Common myeloid progenitor, CD34-positive (primary cell): Measurements from ENCODE around the gene SLC22A7.
A peak's percentile ranks its signal among the peaks of the same experiment; 100 is the strongest.

Source experiments
- CTCF ChIA-PET: fragments of 350-600 bp; sonication (Branson Sonifier 250); formaldehyde crosslinking; loops from one replicate; lab custom pipeline; 2021; ENCODE audit warnings: antibody characterized with exemption; lab: Charles Lee
- POLR2A ChIA-PET: fragments of 350-600 bp; sonication (Branson Sonifier 250); formaldehyde crosslinking; loops from one replicate; lab custom pipeline; 2021; ENCODE audit warnings: antibody characterized with exemption; lab: Charles Lee
- DNase-seq, 3 donors: peaks; one replicate each; pipeline versions ENCODE4 v3.0.0 to v3.0.0-alpha.2; 2013
- H3K27ac ChIP-seq, 2 experiments: 1 replicate in 1 of 2; 2 replicates in 1 of 2; pipeline ENCODE4 v1.7.0; 2013; ENCODE audit warnings: inconsistent platforms in 2 of 2, low read length in 2 of 2, mild to moderate bottlenecking in 2 of 2, low read depth in 1 of 2, moderate library complexity in 1 of 2; ENCODE audit not compliant: severe bottlenecking in 2 of 2, insufficient read depth in 1 of 2, poor library complexity in 1 of 2
- H3K27me3 ChIP-seq, 5 experiments: replicated peaks in 2 of 5; 1 replicate in 3 of 5; 2 replicates in 2 of 5; pipeline versions ENCODE4 v1.6.1 to v1.7.0; 2013; ENCODE audit warnings: low read length in 4 of 5, mild to moderate bottlenecking in 2 of 5, moderate library complexity in 2 of 5, inconsistent platforms in 1 of 5; ENCODE audit not compliant: insufficient read depth in 5 of 5, control insufficient read depth in 4 of 5
- H3K36me3 ChIP-seq, 4 experiments: 1 replicate in 2 of 4; 2 replicates in 2 of 4; pipeline versions ENCODE4 v1.6.1 to v1.7.0; 2013; ENCODE audit warnings: low read length in 3 of 4, control low read depth in 1 of 4, mild to moderate bottlenecking in 1 of 4; ENCODE audit not compliant: control insufficient read depth in 4 of 4, insufficient read depth in 4 of 4
- H3K4me1 ChIP-seq, 4 experiments: 1 replicate in 3 of 4; 2 replicates in 1 of 4; pipeline versions ENCODE4 v1.6.1 to v1.7.1; 2013; ENCODE audit warnings: low read length in 3 of 4, mild to moderate bottlenecking in 3 of 4, control low read depth in 1 of 4, inconsistent platforms in 1 of 4, moderate library complexity in 1 of 4; ENCODE audit not compliant: control insufficient read depth in 4 of 4, insufficient read depth in 4 of 4; ENCODE audit errors: control extremely low read depth in 1 of 4
- H3K4me3 ChIP-seq, 7 experiments: 1 replicate in 4 of 7; 2 replicates in 3 of 7; pipeline versions ENCODE4 v1.5.1 to v1.7.0; 2013; ENCODE audit warnings: mild to moderate bottlenecking in 7 of 7, low read length in 6 of 7, moderate library complexity in 6 of 7, inconsistent platforms in 2 of 7, low read depth in 2 of 7, control low read depth in 1 of 7; ENCODE audit not compliant: insufficient read depth in 4 of 7, control insufficient read depth in 1 of 7; ENCODE audit errors: extremely low read depth in 1 of 7
- H3K9me3 ChIP-seq, 5 experiments: 1 replicate in 4 of 5; 2 replicates in 1 of 5; pipeline versions ENCODE4 v1.6.1 to v1.7.1; 2013; ENCODE audit warnings: low read length in 4 of 5, mild to moderate bottlenecking in 2 of 5, inconsistent platforms in 1 of 5, low read depth in 1 of 5, moderate library complexity in 1 of 5; ENCODE audit not compliant: control insufficient read depth in 4 of 5, insufficient read depth in 2 of 5; ENCODE audit errors: control extremely low read depth in 1 of 5
- WGBS: methylation state at CpG from one replicate; pipeline ENCODE4 v1.1.5; 2013; ENCODE audit not compliant: insufficient coverage; 5-methylcytosine and 5-hydroxymethylcytosine counted together

The SLC22A7 gene

DNA sequence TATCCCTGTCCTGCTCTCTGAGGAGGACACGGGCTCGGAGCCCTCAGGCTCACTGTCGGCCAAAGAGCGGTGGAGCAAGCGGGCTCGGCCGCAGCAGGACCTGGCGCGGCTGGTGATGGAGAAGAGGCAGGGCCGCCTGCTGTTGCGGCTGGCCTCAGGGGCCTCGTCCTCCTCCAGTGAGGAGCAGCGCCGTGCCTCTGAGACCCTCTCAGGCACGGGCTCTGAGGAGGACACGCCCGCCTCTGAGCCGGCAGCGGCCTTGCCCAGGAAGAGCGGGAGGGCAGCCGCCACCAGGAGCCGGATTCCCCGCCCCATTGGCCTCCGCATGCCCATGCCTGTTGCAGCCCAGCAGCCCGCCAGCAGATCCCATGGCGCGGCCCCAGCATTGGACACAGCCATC lies 14.2 kb upstream of the SLC22A7 start:
- no peaks in the 10 kb centered on the region for H3K36me3 ChIP-seq
- no peak overlapping the region for H3K4me3 ChIP-seq
- WGBS, result 93% methylated on average over 27 of the region's 27 CpGs
- no peaks in the 10 kb centered on the region for H3K9me3 ChIP-seq
- peaks cover 0 to 79% (median 13%) of the 10 kb centered on the region in 5 experiments for H3K27me3 ChIP-seq
- H3K4me1 ChIP-seq, result peaks cover 0 to 7% (median 4%) of the 10 kb centered on the region in 4 experiments
- H3K27ac ChIP-seq, result no peak overlapping the region
- CTCF ChIA-PET, result no interaction called here
- no peak for DNase-seq
- POLR2A ChIA-PET, result no interaction called here

DNA sequence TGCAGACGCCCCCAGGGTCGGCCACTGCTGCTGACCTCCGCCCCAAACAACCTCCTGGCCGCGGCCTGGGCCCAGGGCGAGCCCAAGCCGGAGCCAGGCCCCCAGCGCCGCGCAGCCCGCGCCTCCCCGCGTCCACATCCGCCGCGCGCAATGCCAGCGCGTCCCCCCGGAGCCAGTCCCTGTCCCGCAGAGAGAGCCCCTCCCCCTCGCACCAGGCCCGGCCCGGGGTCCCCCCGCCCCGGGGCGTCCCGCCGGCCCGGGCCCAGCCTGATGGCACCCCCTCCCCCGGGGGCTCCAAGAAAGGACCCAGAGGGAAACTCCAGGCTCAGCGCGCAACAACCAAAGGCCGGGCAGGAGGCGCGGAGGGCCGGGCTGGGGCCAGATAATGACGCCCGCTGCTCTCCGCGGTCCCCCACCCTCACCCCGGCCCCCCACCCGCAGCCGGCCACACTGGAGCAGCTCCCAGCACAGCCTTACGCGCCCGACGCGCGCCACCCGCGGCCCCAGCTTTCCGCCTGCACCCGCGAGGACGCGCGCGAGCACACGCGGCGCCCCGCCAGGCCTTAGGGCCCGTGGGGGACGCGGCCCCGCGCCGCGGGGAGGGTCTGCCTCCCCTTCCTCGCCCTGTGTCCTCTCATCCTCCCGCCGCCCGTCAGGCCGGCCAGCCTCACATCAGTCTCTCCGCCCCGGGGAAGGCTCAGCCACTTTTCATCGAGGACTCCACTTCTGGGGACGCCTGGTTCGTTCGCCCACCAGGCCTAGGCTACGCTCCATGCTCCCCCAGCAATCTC lies 12.9 kb upstream of the SLC22A7 start:
- Histone ChIP-seq H3K4me1 (peaks cover 0 to 7% (median 4%) of the 10 kb centered on the region in 4 experiments), H3K4me3 (peak overlapping the region in 2 of 7 experiments; percentile 2 to 23), H3K27me3 (peaks cover 0 to 73% (median 11%) of the 10 kb centered on the region in 5 experiments), H3K27ac (no peak overlapping the region), H3K36me3 (no peaks in the 10 kb centered on the region), H3K9me3 (no peaks in the 10 kb centered on the region)
- 7% methylated on average over 71 of the region's 83 CpGs for WGBS
- CTCF ChIA-PET, result no interaction called here
- POLR2A ChIA-PET, result no interaction called here
- no peak for DNase-seq

DNA sequence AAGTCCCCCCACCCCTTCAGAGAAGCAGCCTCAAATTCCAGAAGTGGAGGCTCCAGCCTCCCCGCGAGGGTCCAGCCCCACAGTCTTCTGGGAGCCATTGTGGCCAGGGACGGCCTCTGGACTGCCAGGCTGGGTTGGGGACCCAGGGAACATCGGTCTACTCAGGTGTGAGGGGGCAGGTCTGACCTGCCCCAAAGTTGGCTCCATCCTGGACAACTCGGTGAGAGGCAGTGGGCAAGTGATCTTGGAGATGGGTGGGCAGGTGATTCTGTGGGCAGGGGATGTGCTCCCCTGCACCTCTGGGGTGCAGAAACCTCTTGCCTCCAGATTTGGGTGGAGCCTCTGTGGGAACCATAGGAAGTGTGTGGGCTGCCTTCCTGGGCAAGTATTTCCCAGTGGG lies 12.2 kb upstream of the SLC22A7 start:
- 100% methylated on average over 1 of the region's 5 CpGs for WGBS

DNA sequence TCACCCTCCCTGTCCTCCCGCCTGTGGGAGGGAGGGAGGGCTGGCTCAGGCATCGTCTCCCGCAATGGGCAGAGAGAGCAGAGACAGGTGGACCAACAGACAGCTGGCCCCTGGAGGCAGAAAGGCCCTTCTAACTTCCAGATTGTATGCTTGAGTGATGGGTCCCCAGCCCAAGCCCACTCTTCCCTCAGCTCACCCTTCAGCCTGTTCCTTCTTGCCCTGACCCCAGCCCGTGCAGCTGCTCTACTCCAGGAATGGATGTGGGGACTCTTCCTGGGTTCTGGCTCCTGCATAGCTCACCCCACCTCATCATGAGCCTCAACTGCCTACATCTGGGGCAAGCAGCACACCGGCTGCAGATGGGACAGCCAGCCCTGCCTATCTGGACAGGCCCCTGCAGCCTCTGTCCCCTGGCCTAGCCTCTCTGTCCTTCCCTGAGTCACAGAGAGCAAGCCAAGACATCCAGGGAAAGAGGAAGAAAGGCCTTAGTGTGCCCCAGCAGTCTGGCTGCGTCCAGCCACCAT lies 11.5 kb upstream of the SLC22A7 start:
- Histone ChIP-seq H3K9me3 (no peaks in the 10 kb centered on the region), H3K4me3 (no peak overlapping the region), H3K36me3 (no peaks in the 10 kb centered on the region), H3K4me1 (peaks cover 0 to 7% (median 4%) of the 10 kb centered on the region in 4 experiments), H3K27ac (no peak overlapping the region), H3K27me3 (peaks cover 0 to 63% (median 11%) of the 10 kb centered on the region in 5 experiments)
- ChIA-PET POLR2A (no interaction called here), CTCF (interaction anchor here (1.0 to 2.3 kb wide), 5 partner anchors 10 to 111 kb away, joined by 3 to 13 read pairs (median 3); no protein-coding TSS in a partner anchor)
- no peak for DNase-seq
- WGBS, result 95% methylated on average over 5 of the region's 6 CpGs

More for the DNA sequence above, 12.2 kb upstream of the SLC22A7 start:
- H3K27me3 ChIP-seq, result peaks cover 0 to 67% (median 13%) of the 10 kb centered on the region in 5 experiments
- H3K27ac ChIP-seq, result no peak overlapping the region
- no peaks in the 10 kb centered on the region for H3K9me3 ChIP-seq
- no peaks in the 10 kb centered on the region for H3K36me3 ChIP-seq
- DNase-seq, result no peak
- peaks cover 0 to 7% (median 4%) of the 10 kb centered on the region in 4 experiments for H3K4me1 ChIP-seq
- H3K4me3 ChIP-seq, result no peak overlapping the region
- ChIA-PET POLR2A (no interaction called here), CTCF (interaction anchor here (1.0 to 2.3 kb wide), 3 partner anchors 11 to 112 kb away, joined by 3 to 13 read pairs (median 3); no protein-coding TSS in a partner anchor)

DNA sequence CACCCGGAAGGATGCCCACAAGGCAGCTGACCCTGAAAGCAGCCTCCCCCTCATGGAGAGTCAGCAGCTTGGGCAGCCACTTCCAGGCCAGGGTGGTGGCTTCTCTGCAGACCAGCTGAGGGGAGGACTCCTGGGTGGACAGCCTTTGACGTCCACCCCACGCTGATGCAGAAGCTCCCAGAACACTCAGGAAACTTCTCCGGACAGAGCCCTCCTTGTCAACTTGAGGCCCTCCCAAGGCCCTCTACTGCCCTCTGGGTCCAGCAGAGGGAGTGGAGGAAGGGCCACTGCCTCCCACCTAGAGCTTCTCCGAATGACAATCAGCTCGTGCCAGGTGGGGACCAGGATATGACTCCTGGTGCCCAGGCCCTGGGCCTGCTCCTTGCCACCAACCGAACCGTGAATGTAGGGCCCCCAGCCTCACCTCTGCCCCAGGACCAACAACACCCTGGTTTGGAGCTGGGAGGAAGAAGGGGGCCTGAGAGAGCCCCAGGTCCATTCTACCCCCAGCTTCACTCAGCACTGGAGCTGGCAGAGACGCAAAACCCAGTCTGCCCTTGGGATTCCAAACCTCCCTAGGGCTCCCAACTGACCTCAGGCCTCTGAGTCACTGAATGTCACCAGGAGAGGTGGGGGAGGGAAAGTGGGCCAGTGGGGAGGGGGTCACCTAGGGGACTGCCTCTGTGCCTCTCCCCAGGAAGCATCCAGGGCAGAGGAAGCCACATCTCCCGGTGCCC lies 10.9 kb upstream of the SLC22A7 start:
- POLR2A ChIA-PET, result no interaction called here
- DNase-seq, result no peak

DNA sequence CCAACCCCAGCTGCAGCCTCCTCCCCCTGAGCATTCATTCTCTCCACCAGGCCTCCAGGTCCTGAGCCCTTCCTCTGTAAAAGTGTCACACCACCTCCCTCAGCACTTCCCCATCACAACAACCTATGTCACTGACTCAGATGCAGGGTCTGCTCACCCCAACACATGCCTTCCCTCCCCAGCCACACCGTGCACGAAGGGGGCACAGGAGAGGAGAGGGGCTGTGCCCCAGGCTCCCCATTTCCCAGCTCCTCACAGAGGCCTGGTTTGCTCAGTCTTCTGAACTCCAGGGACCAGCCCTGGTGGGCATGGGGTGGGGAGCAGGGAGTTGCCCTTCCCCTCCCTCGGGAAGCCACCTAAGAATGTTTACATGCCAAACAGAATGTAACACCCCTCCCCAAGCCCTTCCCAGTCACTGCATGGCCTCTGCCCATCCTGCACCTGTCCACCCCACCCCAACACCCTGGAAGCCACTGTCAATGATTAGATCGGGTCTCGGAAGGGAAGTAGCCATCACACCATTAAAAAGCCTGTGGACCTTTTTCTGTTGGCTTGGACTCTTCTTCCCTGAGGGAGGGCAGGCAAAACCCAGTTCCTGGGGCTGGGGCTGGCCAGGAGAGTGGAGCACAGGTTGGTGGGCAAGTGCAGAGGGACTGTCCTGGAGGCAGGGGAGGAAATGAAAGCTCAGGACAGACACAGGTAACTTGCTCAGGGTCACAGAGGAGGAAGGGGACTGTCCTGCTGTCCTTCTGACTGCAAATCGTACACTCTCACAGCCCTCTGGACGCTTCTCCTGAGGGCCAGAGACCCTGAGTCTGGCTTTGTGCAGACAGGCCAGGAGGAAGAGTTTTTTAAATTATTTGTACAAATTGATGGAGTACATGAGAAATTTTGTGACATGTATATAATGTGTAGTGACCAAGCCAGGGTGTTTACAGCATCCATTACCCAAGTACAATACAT lies 10.1 kb upstream of the SLC22A7 start:
- POLR2A ChIA-PET, result no interaction called here
- Histone ChIP-seq H3K9me3 (no peaks in the 10 kb centered on the region), H3K4me3 (no peak overlapping the region), H3K36me3 (no peaks in the 10 kb centered on the region), H3K27me3 (peaks cover 0 to 48% (median 14%) of the 10 kb centered on the region in 5 experiments), H3K4me1 (peaks cover 0 to 7% (median 4%) of the 10 kb centered on the region in 4 experiments), H3K27ac (no peak overlapping the region)
- WGBS, result 96% methylated on average over 5 of the region's 7 CpGs
- no peak for DNase-seq
- CTCF ChIA-PET, result interaction anchor here (0.8 to 2.3 kb wide), 6 partner anchors 8 to 47 kb away, joined by 3 to 13 read pairs (median 4); no protein-coding TSS in a partner anchor

More for the DNA sequence above, 10.9 kb upstream of the SLC22A7 start:
- CTCF ChIA-PET, result interaction anchor here (0.8 to 2.3 kb wide), 7 partner anchors 9 to 111 kb away, joined by 3 to 13 read pairs (median 3); no protein-coding TSS in a partner anchor
- Histone ChIP-seq H3K27me3 (peaks cover 0 to 56% (median 9%) of the 10 kb centered on the region in 5 experiments), H3K9me3 (no peaks in the 10 kb centered on the region), H3K4me3 (no peak overlapping the region), H3K27ac (no peak overlapping the region), H3K36me3 (no peaks in the 10 kb centered on the region), H3K4me1 (peaks cover 0 to 7% (median 4%) of the 10 kb centered on the region in 4 experiments)
- 72% methylated on average over 5 of the region's 10 CpGs for WGBS
